ENCODE data around the gene SLC16A9.
"Not testable (repeated sequence)": the region's sequence is repeated elsewhere in the genome, so short reads cannot be mapped to it uniquely, and the experiment has no call there.

Gene SLC16A9, protein sequence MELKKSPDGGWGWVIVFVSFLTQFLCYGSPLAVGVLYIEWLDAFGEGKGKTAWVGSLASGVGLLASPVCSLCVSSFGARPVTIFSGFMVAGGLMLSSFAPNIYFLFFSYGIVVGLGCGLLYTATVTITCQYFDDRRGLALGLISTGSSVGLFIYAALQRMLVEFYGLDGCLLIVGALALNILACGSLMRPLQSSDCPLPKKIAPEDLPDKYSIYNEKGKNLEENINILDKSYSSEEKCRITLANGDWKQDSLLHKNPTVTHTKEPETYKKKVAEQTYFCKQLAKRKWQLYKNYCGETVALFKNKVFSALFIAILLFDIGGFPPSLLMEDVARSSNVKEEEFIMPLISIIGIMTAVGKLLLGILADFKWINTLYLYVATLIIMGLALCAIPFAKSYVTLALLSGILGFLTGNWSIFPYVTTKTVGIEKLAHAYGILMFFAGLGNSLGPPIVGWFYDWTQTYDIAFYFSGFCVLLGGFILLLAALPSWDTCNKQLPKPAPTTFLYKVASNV

DNA sequence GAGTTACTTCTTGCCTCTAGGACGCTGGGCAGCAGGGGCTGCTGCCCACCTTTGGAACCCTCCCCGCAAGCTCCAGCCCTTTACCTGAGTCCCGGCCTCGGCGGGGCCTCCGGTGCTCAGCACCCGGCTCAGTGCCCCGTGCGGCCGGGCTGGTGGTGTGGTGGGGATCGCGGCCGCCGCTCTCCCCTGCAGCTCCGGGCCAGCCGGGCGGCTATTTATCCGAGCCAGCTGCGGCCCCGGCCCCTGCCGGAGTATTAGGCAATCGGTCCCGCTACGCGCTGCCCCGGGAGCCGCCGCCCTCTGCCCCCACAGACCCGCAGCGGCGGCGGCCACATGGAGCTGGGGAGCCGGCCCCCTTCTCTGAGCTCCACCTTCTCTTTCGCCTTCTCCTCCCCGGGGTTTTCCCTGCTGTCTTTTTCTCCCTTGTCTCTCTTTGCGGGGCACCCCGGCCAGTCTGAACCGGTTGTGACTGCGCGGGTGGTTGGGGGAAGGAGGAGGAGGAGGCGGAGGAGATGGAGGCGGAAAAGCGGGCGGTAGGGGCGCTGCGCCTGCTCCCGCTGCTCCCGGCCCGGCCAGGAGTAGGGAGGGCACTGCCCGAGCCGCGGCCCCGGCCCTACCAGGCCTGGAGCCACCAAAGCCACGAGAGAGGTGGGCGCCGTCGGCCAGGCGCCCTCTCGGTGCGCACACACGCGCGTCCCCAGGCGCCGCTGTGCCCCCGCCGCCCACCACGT is at the start of gene SLC16A9:
Gene SLC16A9, minus strand, starts transcription at position 456 of the 731 bp plus-strand sequence. CDS start 25,559 bp downstream, outside the sequence.
- DNase-seq (ENCODE audit: low read depth): peak; percentile 25

DNA sequence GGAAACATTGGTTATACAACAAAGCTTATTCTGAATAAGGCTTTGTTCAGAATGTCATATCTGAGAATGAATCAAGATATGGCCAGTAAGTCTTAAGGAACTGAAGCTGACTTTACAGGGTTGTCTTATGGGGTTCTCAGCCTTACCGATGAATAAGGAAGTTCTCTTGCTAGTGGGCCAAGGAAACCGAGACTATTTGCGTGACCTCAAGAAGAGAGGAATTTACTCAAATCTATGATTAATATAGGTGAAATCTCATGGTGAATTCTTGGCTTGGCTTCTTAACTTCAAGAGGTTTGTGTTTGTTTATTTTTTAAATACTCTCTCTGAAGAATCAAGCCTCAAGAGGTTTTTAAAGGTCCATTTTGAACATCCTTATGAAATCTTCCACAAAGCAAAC is 48.3 kb upstream of the SLC16A9 start:
- DNase-seq (ENCODE audit: low read depth): no peak

DNA sequence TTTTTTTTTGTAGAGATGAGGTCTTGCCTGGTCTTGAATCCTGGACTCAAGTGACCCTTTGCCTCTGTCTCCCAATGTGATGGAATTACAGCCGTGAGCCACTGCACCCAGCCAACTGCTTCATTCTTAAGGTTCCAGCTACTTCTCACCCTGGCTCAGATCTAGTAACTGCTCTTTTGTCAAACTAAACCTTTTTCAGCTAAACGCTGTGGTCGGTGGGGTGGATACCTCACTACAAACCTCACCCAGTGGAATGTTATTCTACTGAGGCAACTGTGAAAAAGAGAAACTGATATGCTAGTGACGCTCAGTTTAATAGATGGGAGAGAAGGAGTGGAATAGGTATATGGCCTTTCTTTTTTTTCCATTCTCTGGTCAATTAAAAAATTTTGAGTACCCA is 45.3 kb upstream of the SLC16A9 start:
- DNase-seq (ENCODE audit: low read depth): no peak

DNA sequence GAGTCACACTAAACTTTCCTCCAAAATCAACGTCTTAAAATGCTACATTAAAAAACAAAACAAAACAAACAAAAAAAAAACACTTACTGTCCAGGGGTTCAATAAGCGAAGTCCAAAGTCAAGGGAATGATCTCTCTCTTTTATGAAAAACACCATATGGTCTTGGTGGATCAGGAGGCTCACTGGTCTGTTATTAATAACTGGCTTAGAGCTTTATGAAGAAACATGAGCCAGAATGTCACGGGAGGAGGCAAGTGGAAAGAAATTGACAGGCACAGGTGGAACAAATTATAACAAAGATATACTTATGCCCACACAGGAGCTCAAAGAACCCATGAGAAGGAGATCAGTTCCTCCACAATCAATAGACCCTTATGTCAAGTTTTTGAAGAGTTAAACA is 43.6 kb upstream of the SLC16A9 start, which contains the start of gene MRLN:
Gene MRLN, minus strand, starts transcription at position 189 of the 400 bp plus-strand sequence.
- no peak for DNase-seq (ENCODE audit: low read depth)

DNA sequence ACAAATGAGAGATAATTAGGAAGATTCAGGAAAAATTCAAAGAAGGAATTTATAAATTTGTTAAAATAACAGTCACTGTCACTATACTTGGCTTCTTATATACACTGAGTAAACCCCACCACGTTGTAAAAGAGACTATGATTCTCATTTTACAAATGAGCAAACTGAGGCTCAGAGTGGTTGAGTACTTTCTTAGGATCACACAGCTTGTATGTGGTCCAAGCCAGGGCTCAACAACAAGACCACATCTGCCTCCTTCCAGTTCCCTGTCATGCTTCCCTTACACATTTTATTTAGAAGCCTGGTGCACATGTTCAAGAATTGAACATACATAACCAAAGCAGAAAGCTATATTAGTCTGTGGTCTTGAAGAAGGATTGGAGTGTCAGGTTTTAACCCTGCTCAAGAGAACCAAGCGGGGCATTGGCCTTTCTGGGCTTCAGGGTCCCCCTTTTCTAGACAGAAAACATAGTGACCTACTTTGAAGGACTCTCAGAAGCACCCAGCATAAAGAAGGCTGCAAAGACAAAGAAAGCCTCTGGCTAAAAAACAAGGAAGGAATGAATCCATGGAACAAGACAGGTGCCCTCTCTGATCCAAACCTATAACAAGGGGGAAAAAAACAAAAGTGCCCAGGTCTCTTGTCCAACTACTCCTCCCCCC is 42.8 kb upstream of the SLC16A9 start:
- DNase-seq (ENCODE audit: low read depth): no peak

DNA sequence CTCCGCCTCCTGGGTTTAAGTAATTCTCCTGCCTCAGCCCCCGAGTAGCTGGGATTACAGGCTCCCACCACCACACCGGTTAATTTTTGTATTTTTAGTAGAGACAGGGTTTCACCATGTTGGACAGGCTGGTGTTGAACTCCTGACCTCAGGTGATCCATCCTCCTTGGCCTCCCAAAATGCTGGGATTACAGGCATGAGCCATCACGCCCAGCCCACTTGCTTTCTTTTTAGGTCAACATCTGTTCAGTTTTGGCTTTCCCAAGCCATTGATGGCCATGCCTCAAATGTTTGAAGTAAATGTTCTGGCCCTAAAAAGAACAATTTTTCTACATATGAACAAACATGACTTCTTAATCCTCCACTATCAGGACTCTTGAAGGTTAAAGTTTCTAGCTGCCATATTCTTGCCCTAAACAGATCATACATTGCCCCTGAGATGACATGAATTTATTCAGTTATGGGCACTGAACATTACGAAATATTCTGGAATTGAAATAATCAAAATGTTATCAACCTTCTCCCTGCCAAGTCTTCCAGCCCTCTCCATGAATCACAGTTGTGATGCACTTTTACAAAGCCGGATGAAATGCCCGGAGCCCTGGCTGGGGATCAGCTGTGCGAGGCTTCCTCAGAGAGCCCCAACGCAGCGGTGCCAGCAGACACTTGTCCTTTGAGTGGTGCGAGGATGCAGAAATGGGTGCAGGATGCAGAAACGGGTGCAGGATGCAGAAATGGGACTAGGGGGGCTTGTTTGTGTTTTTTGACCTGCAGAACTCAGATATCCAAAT is 40.7 kb upstream of the SLC16A9 start:
- DNase-seq (ENCODE audit: low read depth): no peak

DNA sequence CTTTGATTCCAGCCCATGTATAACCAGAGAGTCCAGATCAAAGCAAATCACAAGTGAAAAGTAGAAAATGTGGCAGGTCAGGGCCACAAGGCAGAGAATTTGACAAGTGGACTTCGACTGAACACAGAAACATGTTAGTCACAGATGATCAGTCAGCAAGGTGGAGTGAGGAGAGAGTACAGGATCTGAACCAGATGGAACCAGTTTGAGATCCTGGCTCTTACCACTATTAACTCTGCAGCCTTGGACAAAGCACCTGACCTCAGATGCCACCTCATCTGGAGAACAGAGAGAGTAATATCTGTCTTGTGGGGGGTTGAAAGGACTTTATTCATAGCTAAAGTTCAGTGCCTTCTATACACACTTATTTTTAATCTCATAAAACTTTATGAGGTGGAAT is 39.2 kb upstream of the SLC16A9 start:
- no peak for DNase-seq (ENCODE audit: low read depth)

DNA sequence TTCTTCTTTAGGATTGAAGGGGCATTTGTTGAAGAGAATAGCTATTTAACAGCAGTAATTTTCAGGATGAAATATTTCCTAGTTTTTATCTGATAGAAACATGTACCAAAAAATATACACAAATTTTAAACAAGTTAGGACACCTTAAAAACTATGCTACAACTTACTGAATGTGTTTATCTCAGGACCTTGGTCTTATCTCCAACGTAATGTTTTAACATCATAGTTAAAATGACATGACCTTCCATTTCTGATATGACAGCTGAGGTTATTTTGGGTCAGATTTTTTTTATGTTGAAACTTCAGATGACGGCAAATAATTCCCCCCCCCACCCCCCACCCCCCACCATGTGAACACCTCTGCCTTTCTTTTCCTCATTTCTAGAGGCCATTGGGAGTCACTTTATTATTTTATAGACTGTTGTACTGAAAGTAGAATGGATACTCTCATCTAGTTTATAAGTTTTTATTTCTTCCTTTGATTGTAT is 35.6 kb upstream of the SLC16A9 start:
- DNase-seq (ENCODE audit: low read depth): no peak

DNA sequence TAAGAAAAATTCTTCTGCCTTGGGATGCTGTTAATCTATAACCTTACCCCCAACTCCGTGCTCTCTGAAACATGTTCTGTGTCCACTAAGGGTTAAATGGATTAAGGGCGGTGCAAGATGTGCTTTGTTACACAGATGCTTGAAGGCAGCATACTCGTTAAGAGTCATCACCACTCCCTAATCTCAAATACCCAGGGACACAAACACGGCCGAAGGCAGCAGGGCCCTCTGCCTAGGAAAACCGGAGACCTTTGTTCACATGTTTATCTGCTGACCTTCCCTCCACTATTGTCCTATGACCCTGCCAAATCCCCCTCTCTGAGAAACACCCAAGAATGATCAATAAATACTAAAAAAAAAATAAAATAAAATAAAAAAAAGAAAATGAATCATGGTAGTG is 35.1 kb upstream of the SLC16A9 start:
- DNase-seq (ENCODE audit: low read depth): not testable (repeated sequence)

DNA sequence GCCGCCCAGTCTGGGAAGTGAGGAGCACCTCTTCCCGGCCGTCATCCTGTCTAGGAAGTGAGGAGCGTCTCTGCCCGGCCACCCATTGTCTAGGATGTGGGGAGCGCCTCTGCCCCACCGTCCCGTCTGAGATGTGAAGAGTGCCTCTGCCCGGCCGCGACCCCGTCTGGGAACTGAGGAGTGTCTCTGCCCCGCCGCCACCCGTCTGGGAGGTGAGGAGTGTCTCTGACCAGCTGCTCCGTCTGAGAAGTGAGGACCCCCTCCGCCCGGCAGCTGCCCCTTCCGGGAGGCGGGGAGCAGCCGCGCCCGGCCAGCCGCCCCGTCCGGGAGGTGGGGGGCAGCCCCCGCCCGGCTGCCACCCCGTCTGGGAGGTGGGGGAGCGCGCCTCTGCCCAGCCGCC is 34.5 kb upstream of the SLC16A9 start:
- not testable (repeated sequence) for DNase-seq (ENCODE audit: low read depth)

DNA sequence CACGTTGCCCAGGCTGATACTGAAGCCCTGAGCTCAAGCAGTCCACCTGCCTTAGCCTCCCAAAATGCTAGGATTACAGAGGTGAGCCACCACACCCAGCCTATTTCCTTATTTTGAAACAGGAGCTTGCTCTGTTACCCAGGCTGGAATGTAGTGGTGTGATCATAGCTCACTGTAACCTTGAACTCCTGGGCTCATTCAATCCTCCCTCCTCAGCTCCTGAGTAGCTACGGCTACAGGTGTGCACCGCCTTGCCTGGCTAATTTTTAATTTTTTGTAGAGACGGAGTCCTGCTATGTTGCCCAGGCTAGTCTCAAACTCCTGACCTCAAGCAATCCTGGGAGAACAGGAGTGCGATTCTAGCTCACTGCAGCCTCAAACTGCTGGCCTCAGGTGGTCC is 31.9 kb upstream of the SLC16A9 start:
- no peak for DNase-seq (ENCODE audit: low read depth)

DNA sequence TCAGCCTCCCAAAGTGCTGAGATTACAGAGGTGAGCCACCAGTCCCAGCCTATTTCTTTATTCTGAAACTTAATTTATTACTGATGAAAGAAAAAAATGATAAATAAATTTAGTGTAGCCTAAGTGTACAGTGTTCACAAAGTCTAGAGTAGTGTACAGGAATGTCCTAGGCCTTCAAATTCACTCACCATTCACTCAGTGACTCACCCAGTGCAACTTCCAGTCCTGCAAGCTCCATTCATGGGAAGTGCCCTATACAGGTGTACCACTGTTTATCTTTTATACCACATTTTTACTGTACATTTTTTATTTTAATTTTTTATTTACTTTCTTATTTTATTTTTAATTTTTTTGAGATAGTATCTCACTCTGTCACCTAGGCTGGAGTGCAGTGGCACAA is 31.4 kb upstream of the SLC16A9 start:
- no peak for DNase-seq (ENCODE audit: low read depth)

DNA sequence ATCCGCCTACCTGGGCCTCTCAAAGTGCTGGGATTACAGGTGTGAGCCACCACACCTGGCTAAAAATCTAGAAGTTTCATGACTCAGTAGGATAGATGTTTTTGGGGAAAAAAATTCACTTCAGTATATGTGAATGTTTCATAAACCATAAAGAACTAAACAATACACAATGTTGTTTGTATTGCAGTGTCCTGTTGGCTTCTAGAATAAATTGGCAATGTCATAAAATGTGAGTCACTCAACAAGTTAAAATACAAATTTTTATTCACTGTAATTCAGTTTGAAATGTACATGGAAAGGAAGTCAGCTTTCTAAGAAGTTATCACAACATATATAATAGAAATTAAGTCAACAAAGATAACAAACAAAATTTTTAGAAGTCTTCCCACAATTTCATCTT is 27.1 kb upstream of the SLC16A9 start:
- no peak for DNase-seq (ENCODE audit: low read depth)

DNA sequence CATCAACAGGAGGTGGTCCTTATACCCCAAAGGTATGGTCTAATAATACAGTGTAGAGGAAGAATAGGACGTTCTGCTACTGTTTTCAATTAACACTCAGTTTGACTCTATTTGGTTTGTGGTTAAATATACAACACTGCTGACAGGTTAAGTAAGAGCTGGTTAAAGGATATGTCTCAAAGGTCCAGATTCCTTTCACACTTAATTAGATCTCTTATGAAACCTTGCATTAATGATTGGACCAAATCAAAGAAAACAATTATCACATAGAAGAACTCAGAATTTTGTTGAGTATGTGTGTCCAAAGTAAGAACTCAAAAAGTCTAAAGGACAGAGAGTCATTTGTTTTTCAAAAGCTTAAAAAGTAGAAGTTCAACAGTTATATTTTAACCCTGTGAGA is 25.6 kb upstream of the SLC16A9 start:
- no peak for DNase-seq (ENCODE audit: low read depth)

DNA sequence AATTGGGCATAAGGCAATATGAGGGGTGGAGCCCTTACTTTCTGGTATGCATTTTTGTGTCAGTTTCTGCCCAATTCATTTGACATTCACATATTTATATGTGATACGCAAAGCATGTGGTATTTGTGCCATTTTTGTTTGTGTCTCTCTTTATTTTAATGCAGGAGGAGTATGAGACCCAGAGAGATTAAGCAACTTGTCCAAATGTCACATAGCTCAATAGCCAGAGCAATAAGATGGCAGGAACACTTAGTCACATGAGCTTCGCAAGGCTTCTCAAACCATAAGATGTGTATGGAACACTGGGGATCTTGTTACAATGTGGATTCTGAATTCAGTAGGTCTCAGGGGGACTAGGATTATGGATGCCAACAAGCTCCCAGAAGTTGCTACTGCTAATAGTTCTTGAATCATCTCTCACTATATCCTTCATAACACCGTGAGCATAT is 24.4 kb upstream of the SLC16A9 start:
- DNase-seq (ENCODE audit: low read depth): no peak

DNA sequence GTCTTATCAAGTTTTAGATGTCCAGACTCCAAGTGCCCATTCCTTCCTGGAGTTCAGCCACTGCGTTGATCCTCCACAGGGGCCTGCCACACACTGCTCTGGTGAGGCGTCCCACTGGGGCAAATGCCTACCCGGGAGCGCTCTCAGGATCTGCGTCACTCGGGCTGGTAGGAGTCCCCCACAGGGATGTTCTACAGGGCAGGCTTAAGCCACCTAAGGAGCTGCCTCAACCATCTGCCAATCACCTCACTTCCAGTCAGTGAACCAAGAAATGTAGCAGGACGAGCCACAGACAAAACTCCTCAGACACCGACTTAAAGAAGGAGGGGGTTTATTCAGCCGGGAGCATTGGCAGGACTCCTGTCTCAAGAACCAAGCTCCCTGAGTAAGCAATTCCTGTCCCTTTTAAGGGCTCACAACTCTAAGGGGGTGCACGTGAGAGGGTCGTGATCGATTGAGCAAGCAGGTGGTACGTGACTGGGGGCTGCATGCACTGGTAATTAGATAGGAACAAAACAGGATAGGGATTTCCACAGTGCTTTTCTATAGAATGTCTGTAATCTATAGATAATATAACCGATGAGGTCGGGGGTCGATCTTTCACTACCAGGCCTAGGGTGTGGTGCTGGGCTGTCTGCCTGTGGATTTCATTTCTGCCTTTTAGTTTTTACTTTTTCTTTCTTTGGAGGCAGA is 23.8 kb upstream of the SLC16A9 start:
- DNase-seq (ENCODE audit: low read depth): not testable (repeated sequence)

DNA sequence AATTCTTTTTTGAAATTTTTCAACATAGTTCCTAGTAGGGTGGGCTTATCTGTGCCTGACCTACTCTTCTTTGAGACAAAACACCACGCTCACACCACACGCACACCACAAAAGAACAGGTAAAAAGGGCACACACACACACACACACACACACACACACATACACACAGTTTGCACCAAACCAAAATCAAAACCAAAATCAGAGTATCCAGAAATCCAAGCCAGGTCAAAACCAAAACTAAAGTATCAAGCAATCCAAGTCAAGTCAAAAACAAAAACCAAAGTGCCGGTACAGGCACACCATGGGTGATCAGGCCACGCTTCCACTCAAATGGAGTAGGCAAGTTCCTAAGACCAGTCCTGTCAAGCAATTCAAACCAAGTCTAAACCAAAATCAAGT is 23.2 kb upstream of the SLC16A9 start:
- DNase-seq (ENCODE audit: low read depth): not testable (repeated sequence)

DNA sequence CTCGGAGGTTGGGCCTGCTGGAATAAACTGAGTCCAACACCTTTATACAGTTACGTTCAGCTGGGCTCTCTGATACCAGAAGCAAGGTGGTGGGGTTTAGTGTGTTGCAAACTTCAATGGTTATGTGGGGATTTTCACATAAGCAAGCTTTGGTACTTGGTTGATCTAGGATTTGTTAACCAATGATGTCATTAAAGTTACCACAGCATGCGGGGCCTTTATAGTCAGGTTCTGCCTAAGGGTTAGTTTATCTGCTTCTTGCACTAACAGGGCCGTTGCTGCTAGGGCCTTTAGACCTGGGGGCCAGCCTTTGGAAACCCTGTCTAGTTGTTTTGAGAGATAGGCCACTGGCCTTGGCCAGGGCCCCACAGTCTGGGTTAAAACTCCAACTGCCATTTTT is 19.5 kb upstream of the SLC16A9 start:
- not testable (repeated sequence) for DNase-seq (ENCODE audit: low read depth)

DNA sequence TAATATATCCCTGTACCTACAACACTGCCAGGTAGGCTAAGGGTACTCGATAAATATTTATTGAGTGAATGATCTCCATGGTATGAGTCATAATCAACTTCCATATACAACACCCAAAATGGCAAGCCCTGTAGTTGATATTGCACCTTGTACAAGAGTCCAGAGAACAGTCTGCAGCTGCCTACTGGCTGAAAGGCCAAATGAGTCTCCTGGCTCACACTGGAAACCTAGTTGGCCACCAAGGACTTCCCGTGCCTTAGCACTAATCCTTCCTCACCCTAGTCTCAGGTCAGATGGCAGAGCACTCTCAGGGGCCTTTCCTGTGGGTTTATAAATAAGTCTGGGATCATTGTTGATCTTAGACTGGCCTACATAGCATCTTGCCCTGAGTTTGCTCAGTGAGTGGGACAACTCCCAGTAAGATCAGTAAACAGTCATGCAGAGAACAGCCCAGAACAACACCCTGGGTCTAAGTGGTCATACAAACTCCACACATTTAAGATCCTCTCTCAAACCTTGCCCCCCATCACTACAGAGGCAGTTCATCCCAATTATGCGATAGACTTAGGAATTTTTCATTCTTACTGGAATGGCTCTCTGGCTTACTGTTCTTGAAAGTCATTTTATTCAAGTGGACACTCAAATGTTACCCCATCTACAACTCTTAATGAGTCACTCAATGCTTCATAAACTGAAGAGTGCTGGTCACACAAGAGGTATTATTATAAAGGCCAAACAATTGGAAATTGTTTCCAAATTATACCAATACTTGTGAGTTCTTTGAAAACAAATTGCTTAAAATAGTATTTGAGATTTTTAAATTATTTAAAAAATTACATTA is 14.7 kb upstream of the SLC16A9 start:
- no peak for DNase-seq (ENCODE audit: low read depth)

DNA sequence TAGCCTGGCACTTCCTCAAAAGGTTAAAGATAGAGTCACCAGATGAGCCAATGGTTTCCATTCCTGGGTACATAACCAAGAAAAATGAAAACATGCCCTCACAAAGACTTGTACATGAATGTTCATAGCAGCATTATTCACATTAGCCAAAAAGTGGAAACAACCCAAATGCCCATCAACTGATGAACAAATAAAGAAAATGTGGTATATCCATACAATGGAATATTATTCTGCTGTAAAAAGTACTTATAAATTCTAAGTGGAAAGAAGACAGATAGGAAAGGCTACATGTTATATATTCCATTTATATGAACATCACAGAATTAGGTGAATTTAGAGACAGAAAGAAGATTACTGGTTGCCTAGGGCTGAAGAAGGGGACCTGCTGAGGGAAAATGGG is 10.7 kb upstream of the SLC16A9 start:
- no peak for DNase-seq (ENCODE audit: low read depth)
